Activated naive CD8-positive, alpha-beta T cell treated with anti-CD3 and anti-CD28 coated beads for 36 hours (primary cell): ENCODE results near the gene ARHGAP22. TPM values are rescaled to one million over a fixed set of nuclear protein-coding genes. Genes with fewer than 3 reads are reported as not detected.

Source experiments
- DNase-seq: peaks from one replicate; pipeline ENCODE4 v3.0.0; 2021
- H3K27ac Mint-ChIP-seq: one replicate; pipeline ENCODE4 v1.8.0; 2022; ENCODE audit warnings: mild to moderate bottlenecking, moderate library complexity, mixed read lengths
- H3K27me3 Mint-ChIP-seq: one replicate; pipeline ENCODE4 v1.8.0; 2022; ENCODE audit warnings: mild to moderate bottlenecking, mixed read lengths
- H3K36me3 Mint-ChIP-seq: one replicate; pipeline ENCODE4 v1.8.0; 2021; ENCODE audit warnings: mild to moderate bottlenecking, mixed read lengths
- H3K4me1 Mint-ChIP-seq: one replicate; pipeline ENCODE4 v1.8.0; 2021; ENCODE audit warnings: mixed read lengths
- H3K4me3 Mint-ChIP-seq: one replicate; pipeline ENCODE4 v1.8.0; 2022; ENCODE audit warnings: mild to moderate bottlenecking, moderate library complexity, mixed read lengths
- H3K9me3 Mint-ChIP-seq: one replicate; pipeline ENCODE4 v1.8.0; 2022; ENCODE audit warnings: mixed read lengths
- total RNA-seq, 2 experiments: library from RNA; stranded (reverse); gene quantifications; one replicate each; pipeline ENCODE4 v1.2.3, GENCODE V29; 2021

The ARHGAP22 gene
- total RNA-seq, 2 experiments from 2014 or later: not detected

- H3K36me3 Mint-ChIP-seq: no peaks in the 10 kb centered on the region
- H3K9me3 Mint-ChIP-seq: peaks cover 4% of the 10 kb centered on the region
- H3K27ac Mint-ChIP-seq: no peak overlapping the region
- H3K27me3 Mint-ChIP-seq: no peaks in the 10 kb centered on the region
- no peak for DNase-seq
- H3K4me3 Mint-ChIP-seq: no peak overlapping the region
- H3K4me1 Mint-ChIP-seq: no peaks in the 10 kb centered on the region
Observed at GRCh38 chr10:48589266-48589665, 15.6 kb downstream of the ARHGAP22 start.

DNA sequence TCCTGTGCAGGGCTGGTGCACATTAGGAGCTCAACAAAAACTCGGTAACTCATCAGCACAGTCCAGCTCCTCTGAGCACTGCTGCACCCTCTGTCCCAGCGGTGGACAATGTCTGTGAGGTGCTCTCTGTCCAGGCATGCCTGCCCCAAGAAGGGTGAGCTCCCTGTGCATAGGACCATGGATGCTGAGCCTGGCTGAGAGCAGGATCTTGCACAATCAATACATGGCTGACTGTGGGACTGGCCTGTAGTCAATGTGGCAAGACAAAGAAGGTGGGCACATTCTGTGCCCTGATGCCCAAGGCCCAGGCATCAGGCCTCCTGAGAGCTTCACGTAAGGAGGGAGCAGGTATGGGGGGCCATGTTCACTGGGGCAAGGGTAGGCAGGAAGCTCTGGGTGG, 17.1 kb downstream of the ARHGAP22 start:
- Mint-ChIP-seq H3K27ac (no peak overlapping the region), H3K27me3 (no peaks in the 10 kb centered on the region), H3K9me3 (peaks cover 4% of the 10 kb centered on the region), H3K36me3 (no peaks in the 10 kb centered on the region), H3K4me3 (no peak overlapping the region), H3K4me1 (no peaks in the 10 kb centered on the region)
- no peak for DNase-seq

DNA sequence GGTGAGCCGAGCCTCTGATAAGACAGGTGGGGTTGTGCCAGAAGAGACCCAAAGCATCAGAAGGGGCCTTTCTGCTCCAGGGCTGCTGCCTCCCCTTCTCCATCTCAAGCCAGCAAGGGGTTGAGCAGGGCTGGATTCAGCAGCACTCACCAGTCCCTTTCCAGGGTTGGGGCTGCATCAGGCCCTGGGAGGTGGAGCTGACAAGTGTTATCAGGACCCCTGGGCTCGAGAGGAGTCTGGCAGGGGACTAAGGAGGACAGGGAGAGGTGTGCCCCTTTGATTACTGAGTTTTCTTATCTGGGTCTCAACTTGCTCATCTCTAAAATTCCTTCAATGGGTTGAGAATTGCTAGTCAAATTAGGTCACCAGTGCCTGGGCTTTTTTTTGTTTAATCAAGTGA, 17.8 kb downstream of the ARHGAP22 start:
- H3K27me3 Mint-ChIP-seq: no peaks in the 10 kb centered on the region

DNA sequence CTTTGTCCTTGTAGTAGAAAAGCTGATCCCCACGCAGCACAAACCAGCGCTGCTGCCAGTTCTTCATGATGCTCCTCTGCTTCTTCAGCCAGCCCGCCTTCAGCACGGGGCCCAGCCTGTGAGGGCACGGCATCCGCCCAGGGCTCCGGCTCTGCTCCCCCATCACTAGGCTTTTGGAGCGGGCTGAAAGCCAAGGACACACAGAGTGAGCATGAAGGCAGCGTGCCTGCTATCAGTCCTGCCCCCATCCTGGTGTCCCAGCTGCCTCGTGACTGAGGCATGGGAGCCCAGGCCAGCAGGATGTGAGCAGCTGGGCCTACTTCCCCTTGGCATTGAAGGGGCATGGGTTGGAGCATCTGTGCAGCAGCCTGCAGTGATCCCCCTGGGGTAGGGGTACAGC, 21.9 kb downstream of the ARHGAP22 start:
- Mint-ChIP-seq H3K4me1 (no peaks in the 10 kb centered on the region), H3K36me3 (no peaks in the 10 kb centered on the region), H3K9me3 (peaks cover 4% of the 10 kb centered on the region), H3K27me3 (peaks cover 15% of the 10 kb centered on the region), H3K4me3 (no peak overlapping the region), H3K27ac (no peak overlapping the region)
- no peak for DNase-seq

More for the DNA sequence above, 17.8 kb downstream of the ARHGAP22 start:
- Mint-ChIP-seq H3K9me3 (peaks cover 4% of the 10 kb centered on the region), H3K4me3 (no peak overlapping the region), H3K4me1 (no peaks in the 10 kb centered on the region), H3K27ac (no peak overlapping the region), H3K36me3 (no peaks in the 10 kb centered on the region)
- DNase-seq: no peak

- no peaks in the 10 kb centered on the region for H3K4me1 Mint-ChIP-seq
- peaks cover 2% of the 10 kb centered on the region for H3K9me3 Mint-ChIP-seq
- DNase-seq: no peak
- no peaks in the 10 kb centered on the region for H3K36me3 Mint-ChIP-seq
- peaks cover 15% of the 10 kb centered on the region for H3K27me3 Mint-ChIP-seq
- H3K4me3 Mint-ChIP-seq: no peak overlapping the region
- no peak overlapping the region for H3K27ac Mint-ChIP-seq
Observed at GRCh38 chr10:48580236-48580635, 24.6 kb downstream of the ARHGAP22 start.

- H3K9me3 Mint-ChIP-seq: no peaks in the 10 kb centered on the region
- no peaks in the 10 kb centered on the region for H3K4me1 Mint-ChIP-seq
- no peak overlapping the region for H3K27ac Mint-ChIP-seq
- peaks cover 15% of the 10 kb centered on the region for H3K27me3 Mint-ChIP-seq
- no peak for DNase-seq
- H3K36me3 Mint-ChIP-seq: no peaks in the 10 kb centered on the region
- H3K4me3 Mint-ChIP-seq: no peak overlapping the region
Observed at GRCh38 chr10:48579251-48579960, 25.5 kb downstream of the ARHGAP22 start.

DNA sequence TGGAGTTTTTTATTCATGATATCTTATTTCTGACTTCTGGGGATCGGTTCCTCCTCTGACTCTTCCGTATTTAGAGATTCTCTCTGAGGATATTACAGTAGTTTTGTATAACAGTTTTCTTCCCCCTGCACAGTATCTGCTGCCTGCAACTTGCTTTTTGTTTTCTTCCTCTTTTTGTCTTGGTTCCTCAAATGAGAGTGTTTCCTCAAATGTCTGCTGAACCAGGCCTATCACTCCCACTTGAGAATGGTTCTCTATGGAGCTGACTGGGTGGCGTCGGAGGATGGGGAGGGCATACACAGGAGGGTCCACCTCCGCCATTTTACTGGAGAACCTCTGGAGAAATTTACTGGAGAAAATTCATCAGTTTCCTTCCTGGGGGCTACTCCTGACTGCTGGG, 27.7 kb downstream of the ARHGAP22 start:
- Mint-ChIP-seq H3K27ac (no peak overlapping the region), H3K36me3 (no peaks in the 10 kb centered on the region), H3K9me3 (no peaks in the 10 kb centered on the region), H3K4me1 (no peaks in the 10 kb centered on the region), H3K4me3 (no peak overlapping the region), H3K27me3 (peaks cover 15% of the 10 kb centered on the region)
- no peak for DNase-seq

GRCh38 chr10:48576501-48576900, 28.4 kb downstream of the ARHGAP22 start:
- Mint-ChIP-seq H3K9me3 (no peaks in the 10 kb centered on the region), H3K27ac (no peak overlapping the region), H3K27me3 (peaks cover 15% of the 10 kb centered on the region), H3K36me3 (no peaks in the 10 kb centered on the region), H3K4me3 (no peak overlapping the region), H3K4me1 (no peaks in the 10 kb centered on the region)
- no peak for DNase-seq

GRCh38 chr10:48575901-48576300, 29.0 kb downstream of the ARHGAP22 start:
- Mint-ChIP-seq H3K27me3 (peaks cover 10% of the 10 kb centered on the region), H3K36me3 (no peaks in the 10 kb centered on the region), H3K4me3 (no peak overlapping the region), H3K27ac (no peak overlapping the region), H3K9me3 (no peaks in the 10 kb centered on the region), H3K4me1 (no peaks in the 10 kb centered on the region)
- DNase-seq: no peak

DNA sequence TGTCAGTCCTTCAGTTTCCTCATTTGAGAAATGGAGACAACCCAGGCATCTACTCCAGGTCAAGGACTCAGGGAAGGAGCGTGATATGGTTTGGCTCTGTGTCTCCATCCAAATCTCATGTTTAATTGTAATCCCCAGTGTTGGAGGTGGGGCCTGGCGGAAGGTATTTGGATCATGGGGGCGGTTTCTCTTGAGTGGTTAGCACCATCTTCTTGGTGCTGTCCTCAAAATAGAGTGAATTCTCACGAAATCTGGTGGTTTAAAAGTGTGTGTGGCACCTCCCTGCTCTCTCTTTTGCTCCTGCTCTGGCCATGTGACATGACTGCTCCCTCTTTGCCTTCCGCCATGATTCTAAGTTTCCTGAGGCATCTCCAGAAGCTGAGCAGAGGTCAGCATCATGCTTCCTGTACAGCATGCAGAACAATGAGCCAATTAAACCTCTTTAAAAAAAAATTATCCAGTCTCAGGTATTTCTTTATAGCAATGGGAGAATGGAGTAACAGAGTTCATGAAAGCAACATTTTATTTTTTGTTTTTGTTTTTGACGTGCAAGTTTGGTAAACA, 30.0 kb downstream of the ARHGAP22 start:
- H3K4me1 Mint-ChIP-seq: no peaks in the 10 kb centered on the region
- no peaks in the 10 kb centered on the region for H3K36me3 Mint-ChIP-seq
- peaks cover 5% of the 10 kb centered on the region for H3K27me3 Mint-ChIP-seq
- DNase-seq: no peak
- H3K9me3 Mint-ChIP-seq: no peaks in the 10 kb centered on the region
- H3K4me3 Mint-ChIP-seq: no peak overlapping the region
- H3K27ac Mint-ChIP-seq: no peak overlapping the region

GRCh38 chr10:48574322-48574796, 30.5 kb downstream of the ARHGAP22 start:
- no peak for DNase-seq
- H3K4me3 Mint-ChIP-seq: no peak overlapping the region
- H3K27me3 Mint-ChIP-seq: peaks cover 5% of the 10 kb centered on the region
- no peaks in the 10 kb centered on the region for H3K9me3 Mint-ChIP-seq
- no peaks in the 10 kb centered on the region for H3K36me3 Mint-ChIP-seq
- H3K27ac Mint-ChIP-seq: no peak overlapping the region
- H3K4me1 Mint-ChIP-seq: no peaks in the 10 kb centered on the region

DNA sequence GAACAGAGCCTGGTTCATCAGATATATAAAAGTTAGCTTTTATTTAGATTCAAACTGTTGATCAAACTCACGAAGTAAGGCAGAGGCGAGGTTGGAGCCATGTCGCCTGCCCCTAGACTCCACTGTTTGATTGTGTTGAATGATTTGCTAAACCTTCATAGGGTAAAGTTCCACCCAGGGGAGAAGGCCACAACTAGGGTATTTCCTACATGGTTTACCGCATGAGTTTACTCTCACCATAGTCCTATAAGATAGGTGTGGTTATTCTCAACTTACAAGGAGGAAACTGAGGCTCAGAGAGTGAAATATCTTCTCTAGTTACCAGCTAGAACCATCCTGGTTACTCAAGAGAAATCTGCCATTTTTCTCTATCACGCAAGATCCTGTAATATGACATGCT, 31.8 kb downstream of the ARHGAP22 start:
- Mint-ChIP-seq H3K9me3 (no peaks in the 10 kb centered on the region), H3K27me3 (no peaks in the 10 kb centered on the region), H3K4me1 (no peaks in the 10 kb centered on the region), H3K27ac (no peak overlapping the region), H3K36me3 (no peaks in the 10 kb centered on the region), H3K4me3 (no peak overlapping the region)
- no peak for DNase-seq

GRCh38 chr10:48572414-48572813, 32.5 kb downstream of the ARHGAP22 start:
- H3K9me3 Mint-ChIP-seq: no peaks in the 10 kb centered on the region
- H3K4me1 Mint-ChIP-seq: no peaks in the 10 kb centered on the region
- H3K36me3 Mint-ChIP-seq: no peaks in the 10 kb centered on the region
- H3K27ac Mint-ChIP-seq: no peak overlapping the region
- no peaks in the 10 kb centered on the region for H3K27me3 Mint-ChIP-seq
- H3K4me3 Mint-ChIP-seq: no peak overlapping the region
- no peak for DNase-seq

GRCh38 chr10:48568546-48568945, 36.3 kb downstream of the ARHGAP22 start:
- Mint-ChIP-seq H3K4me3 (no peak overlapping the region), H3K9me3 (no peaks in the 10 kb centered on the region)
- DNase-seq: no peak

DNA sequence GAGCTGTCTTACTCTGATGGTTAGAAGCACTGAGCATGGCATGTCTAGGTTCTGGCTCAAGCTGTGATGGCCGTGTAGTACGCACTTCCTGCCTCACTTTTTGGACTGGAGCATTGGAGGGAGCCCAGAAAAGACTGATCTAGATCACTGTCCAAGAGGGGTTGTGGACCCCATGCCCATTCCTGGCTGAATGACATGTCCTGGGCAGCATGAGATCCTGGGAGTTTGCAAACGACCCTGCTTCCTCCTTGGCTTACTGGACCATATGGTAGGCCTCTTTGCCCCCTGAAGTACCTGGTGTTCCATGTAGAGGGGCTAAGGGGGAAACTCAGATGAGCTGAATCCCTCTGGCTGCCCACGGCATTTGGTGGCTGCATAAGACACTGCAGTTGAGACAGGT, 36.7 kb downstream of the ARHGAP22 start:
- no peaks in the 10 kb centered on the region for H3K27me3 Mint-ChIP-seq
- no peaks in the 10 kb centered on the region for H3K9me3 Mint-ChIP-seq
- DNase-seq: no peak

More at GRCh38 chr10:48568546-48568945, 36.3 kb downstream of the ARHGAP22 start:
- no peaks in the 10 kb centered on the region for H3K36me3 Mint-ChIP-seq
- no peaks in the 10 kb centered on the region for H3K4me1 Mint-ChIP-seq
- H3K27me3 Mint-ChIP-seq: no peaks in the 10 kb centered on the region
- H3K27ac Mint-ChIP-seq: no peak overlapping the region

DNA sequence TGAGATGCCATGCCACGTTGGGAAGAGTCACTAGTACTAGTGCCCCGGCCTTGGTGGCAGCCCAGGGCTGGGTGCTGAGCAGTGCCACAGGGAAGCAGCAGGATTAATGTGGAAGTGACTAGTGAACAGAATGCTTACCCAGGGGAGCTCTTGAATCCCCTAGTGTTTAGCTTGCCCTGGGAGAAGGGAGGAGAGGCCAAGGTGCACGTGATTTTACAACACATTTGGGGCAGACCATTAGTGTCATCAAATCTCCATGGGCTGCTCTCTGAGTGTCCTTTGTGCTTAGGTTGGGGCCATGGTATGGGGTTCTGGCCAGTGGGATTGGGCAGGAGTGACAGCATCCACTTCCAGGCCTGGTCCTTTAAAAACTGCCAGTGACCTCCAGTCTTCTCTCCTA, 37.5 kb downstream of the ARHGAP22 start:
- H3K9me3 Mint-ChIP-seq: no peaks in the 10 kb centered on the region
- no peaks in the 10 kb centered on the region for H3K36me3 Mint-ChIP-seq
- H3K27ac Mint-ChIP-seq: no peak overlapping the region
- H3K27me3 Mint-ChIP-seq: peaks cover 2% of the 10 kb centered on the region
- DNase-seq: no peak
- H3K4me3 Mint-ChIP-seq: no peak overlapping the region
- H3K4me1 Mint-ChIP-seq: no peaks in the 10 kb centered on the region

More for the DNA sequence above, 36.7 kb downstream of the ARHGAP22 start:
- Mint-ChIP-seq H3K4me1 (no peaks in the 10 kb centered on the region), H3K36me3 (no peaks in the 10 kb centered on the region), H3K4me3 (no peak overlapping the region), H3K27ac (no peak overlapping the region)
